GM12878 (cell line): ENCODE data around the gene SGCD. TPM values are rescaled to one million over a fixed set of nuclear protein-coding genes. Genes with fewer than 3 reads are reported as not detected.

Experiments
- ATAC-seq: fragments of 200-7000 bp; cut with Tn5 transposase; 3 replicates; pipeline ENCODE4 v1.9.1; 2020; ENCODE audit warnings: mild to moderate bottlenecking, moderate library complexity
- BruUV-seq: library from RNA; stranded (reverse); fragments of 400-500 nt; replicated peaks from 2 replicates; lab custom pipeline; 2021; lab: Mats Ljungman, UMichigan
- CTCF ChIA-PET: fragments of 300-600 bp; sonication (Branson Sonifier 250); formaldehyde crosslinking; extraction: SDS; loops from one replicate; lab custom pipeline; 2021; ENCODE audit warnings: inconsistent platforms; lab: Yijun Ruan, JAX
- POLR2A ChIA-PET: fragments of 350-600 bp; formaldehyde crosslinking; extraction: SDS; loops from one replicate; lab custom pipeline; 2021; ENCODE audit warnings: inconsistent platforms; lab: Charles Lee
- RAD21 ChIA-PET: fragments of 300-600 bp; sonication (Branson Sonifier 250); formaldehyde crosslinking; loops from one replicate; lab custom pipeline; 2023; ENCODE audit warnings: antibody characterized with exemption; ENCODE audit not compliant: unreplicated experiment; lab: Charles Lee
- SMC1A ChIA-PET: fragments of 300-600 bp; sonication (Branson Sonifier 250); formaldehyde crosslinking; loops from one replicate; lab custom pipeline; 2023; ENCODE audit not compliant: unreplicated experiment, uncharacterized antibody; lab: Charles Lee
- DNase-seq: peaks from one replicate; pipeline ENCODE4 v3.0.0-alpha.2; 2011; ENCODE audit warnings: low read depth, low spot score
- FAIRE-seq: peaks from 3 replicates; lab custom pipeline; 2011; peaks lifted over from hg19 to GRCh38; lab: Jason Lieb, UNC
- H2AFZ ChIP-seq: 2 replicates; pipeline ENCODE4 v1.6.0; 2011; ENCODE audit warnings: low read depth, low read length, control low read depth; ENCODE audit not compliant: control insufficient read depth
- H3K27ac ChIP-seq: 2 replicates; pipeline ENCODE4 v1.5.1; 2011; ENCODE audit warnings: control low read depth; ENCODE audit not compliant: control insufficient read depth, insufficient read depth
- H3K27me3 ChIP-seq, 2 experiments: replicated peaks in 1 of 2; 2 replicates each; pipeline versions ENCODE4 v1.6.0 to v1.6.1; 2011; ENCODE audit warnings: low read length in 1 of 2; ENCODE audit not compliant: control insufficient read depth in 2 of 2, insufficient read depth in 2 of 2
- H3K36me3 ChIP-seq, 2 experiments: 2 replicates each; pipeline ENCODE4 v1.5.1; 2011; ENCODE audit warnings: low read length in 1 of 2; ENCODE audit not compliant: control insufficient read depth in 2 of 2, insufficient read depth in 2 of 2
- H3K4me1 ChIP-seq: 2 replicates; pipeline ENCODE4 v1.6.1; 2011; ENCODE audit warnings: mild to moderate bottlenecking, low read length, moderate library complexity, mixed read lengths; ENCODE audit not compliant: control insufficient read depth, insufficient read depth
- H3K4me2 ChIP-seq: 2 replicates; pipeline ENCODE4 v1.6.0; 2011; ENCODE audit warnings: control low read depth; ENCODE audit not compliant: control insufficient read depth, insufficient read depth
- H3K4me3 ChIP-seq: fragments of 200-600 bp; sonication (generic); 2 replicates; pipeline ENCODE4 v1.5.1; 2016
- H3K79me2 ChIP-seq: 2 replicates; pipeline ENCODE4 v1.6.0; 2011; ENCODE audit warnings: low read length; ENCODE audit not compliant: control insufficient read depth, insufficient read depth
- H3K9ac ChIP-seq: 2 replicates; pipeline ENCODE4 v1.8.0; 2011; ENCODE audit warnings: low read length, control low read depth, mixed read lengths; ENCODE audit not compliant: control insufficient read depth, insufficient read depth
- H3K9me3 ChIP-seq: replicated peaks from 3 replicates; pipeline ENCODE4 v1.5.1; 2011; ENCODE audit warnings: mild to moderate bottlenecking, low read length; ENCODE audit not compliant: control insufficient read depth, insufficient read depth
- H4K20me1 ChIP-seq: 2 replicates; pipeline ENCODE4 v1.6.0; 2011; ENCODE audit not compliant: control insufficient read depth, insufficient read depth
- CREB1 ChIP-seq: IDR thresholded peaks from 2 replicates; pipeline ENCODE4 v1.6.1; 2012; ENCODE audit warnings: low read depth, mild to moderate bottlenecking, inconsistent platforms
- CUX1 ChIP-seq: IDR thresholded peaks from 2 replicates; pipeline ENCODE4 v1.6.1; 2012; ENCODE audit warnings: improper control_type of control experiment, low read depth, low read length; ENCODE audit not compliant: insufficient replicate concordance
- EP300 ChIP-seq, 2 experiments: fragments of 150-350 bp in 1 of 2; IDR thresholded peaks; 2 replicates each; pipeline ENCODE4 v1.6.1; 2011 to 2012; ENCODE audit warnings: low read depth in 2 of 2, low read length in 2 of 2, borderline replicate concordance in 1 of 2, improper control_type of control experiment in 1 of 2, inconsistent platforms in 1 of 2; ENCODE audit not compliant: control insufficient read depth in 1 of 2
- IRF4 ChIP-seq: IDR thresholded peaks from 2 replicates; pipeline ENCODE4 v1.6.1; 2011; ENCODE audit warnings: low read depth, low read length
- MAX ChIP-seq: IDR thresholded peaks from 2 replicates; pipeline ENCODE4 v1.6.1; 2012; ENCODE audit warnings: low read depth, low read length, improper control_type of control experiment
- MEF2B ChIP-seq: fragments of 450-650 bp; IDR thresholded peaks from 2 replicates; pipeline ENCODE4 v1.6.1; 2018; ENCODE audit warnings: mild to moderate bottlenecking, moderate library complexity; ENCODE audit not compliant: partially characterized antibody, poor library complexity, severe bottlenecking
- MTA2 ChIP-seq: fragments of 450-650 bp; IDR thresholded peaks from 2 replicates; pipeline ENCODE4 v1.6.1; 2016; ENCODE audit warnings: low read depth, mild to moderate bottlenecking, moderate library complexity
- NKRF ChIP-seq: fragments of 450-650 bp; conservative IDR thresholded peaks from 2 replicates; pipeline ENCODE4 v1.6.1; 2017; ENCODE audit warnings: mild to moderate bottlenecking, moderate library complexity
- POLR2AphosphoS5 ChIP-seq: IDR thresholded peaks from 2 replicates; pipeline ENCODE4 v1.6.1; 2011; ENCODE audit warnings: mild to moderate bottlenecking, low read length, inconsistent platforms
- RFX5 ChIP-seq: IDR thresholded peaks from 2 replicates; pipeline ENCODE4 v1.6.1; 2011; ENCODE audit warnings: low read depth, low read length, improper control_type of control experiment
- STAT3 ChIP-seq: IDR thresholded peaks from 2 replicates; pipeline ENCODE4 v1.6.1; 2011; ENCODE audit warnings: low read depth, low read length, improper control_type of control experiment
- TBL1XR1 ChIP-seq: IDR thresholded peaks from 2 replicates; pipeline ENCODE4 v1.6.1; 2012; ENCODE audit warnings: low read depth, low read length, improper control_type of control experiment
- TCF7 ChIP-seq: IDR thresholded peaks from 2 replicates; pipeline ENCODE4 v1.6.1; 2014; ENCODE audit warnings: antibody characterized with exemption, borderline replicate concordance
- YBX1 ChIP-seq: fragments of 450-650 bp; IDR thresholded peaks from 2 replicates; pipeline ENCODE4 v1.6.1; 2016; ENCODE audit warnings: antibody characterized with exemption
- YY1 ChIP-seq: IDR thresholded peaks from 2 replicates; pipeline ENCODE4 v1.6.1; 2011; ENCODE audit warnings: low read depth, mild to moderate bottlenecking, low read length
- ZBED1 ChIP-seq: IDR thresholded peaks from 2 replicates; pipeline ENCODE4 v1.6.1; 2016; ENCODE audit warnings: borderline replicate concordance
- WGBS: methylation state at CpG from one replicate; pipeline ENCODE4 v1.1.6; 2016; ENCODE audit warnings: low lambda C conversion rate; ENCODE audit not compliant: insufficient replicate concordance, insufficient coverage; ENCODE audit errors: missing lambda C conversion rate; 5-methylcytosine and 5-hydroxymethylcytosine counted together
- in situ Hi-C: fragments of 300-500 bp; cut with MboI; formaldehyde crosslinking; loops from 9 replicates; pipeline ENCODE4 v1.14.3; 2018; ENCODE audit warnings: mixed read lengths
- intact Hi-C: fragments of 100-400 bp; cut with micrococcal nuclease; formaldehyde crosslinking; loops from one replicate; pipeline ENCODE4 v1.14.2; 2022; ENCODE audit not compliant: unreplicated experiment
- polyA plus RNA-seq, 11 experiments: library from polyadenylated mRNA; depleted of rRNA in 4 of 11; unstranded in 6 of 11; stranded (reverse) in 5 of 11; fragments of >200 nt; fragmentation: Nextera tagmentation in 4 of 11; fragmentation: Illumina TruSeq in 1 of 11; extraction: Ambion mirVana in 4 of 11; extraction: Trizol in 1 of 11; gene quantifications; 1 replicate in 1 of 11; 2 replicates in 10 of 11; pipeline versions ENCODE4 v1.2.1 to v1.2.3, GENCODE V29; 2011 to 2016; ENCODE audit warnings: inconsistent platforms in 2 of 11, missing spikeins in 2 of 11, low read depth in 1 of 11
- total RNA-seq, 4 experiments: library from RNA; depleted of rRNA in 3 of 4; stranded (reverse); fragments of >200 nt in 3 of 4; fragmentation: Illumina TruSeq in 1 of 4; extraction: Trizol in 1 of 4; gene quantifications; 2 replicates each; pipeline versions ENCODE4 v1.2.1 to v1.2.3, GENCODE V29; 2013 to 2021

SGCD gene
- total and polyA plus RNA-seq, 10 of the 15 experiments (the other 5 are each of a cell fraction or from before 2014, with no cell fraction given): 0.06 TPM; not detected in 9

GRCh38 chr5:156758011-156758791 lies 431.2 kb downstream of the SGCD start (continued):
- TF ChIP-seq TBL1XR1: no peak
- no peak for TF ChIP-seq YBX1
- TF ChIP-seq MTA2: no peak
- no peak for TF ChIP-seq MEF2B
- TF ChIP-seq CUX1: no peak

GRCh38 chr5:156759156-156759555 lies 432.2 kb downstream of the SGCD start:
- Histone ChIP-seq H2AFZ (no peak overlapping the region), H3K9me3 (no peaks in the 10 kb centered on the region), H3K4me2 (no peak overlapping the region), H3K4me3 (no peak overlapping the region), H3K9ac (no peak overlapping the region), H3K4me1 (no peaks in the 10 kb centered on the region), H4K20me1 (no peaks in the 10 kb centered on the region), H3K36me3 (no peaks in the 10 kb centered on the region), H3K27me3 (no peaks in the 10 kb centered on the region), H3K79me2 (no peaks in the 10 kb centered on the region), H3K27ac (no peak overlapping the region)
- DNase-seq (no peak), ATAC-seq (no peak), FAIRE-seq (no peak)
- no TSS peak for BruUV-seq
- ChIA-PET SMC1A (interaction anchor here (1.4 kb wide), 1 partner anchor 8 kb away, joined by 3 read pairs; no protein-coding TSS in a partner anchor), RAD21 (no interaction called here), CTCF (no interaction called here), POLR2A (no interaction called here)
- 39% methylated on average over 11 of the region's 11 CpGs for WGBS
- intact Hi-C loops (no loop called here), in situ Hi-C loops (no loop called here)
- no peak for TF ChIP-seq YY1
- TF ChIP-seq RFX5: no peak
- TF ChIP-seq STAT3: no peak
- TF ChIP-seq IRF4: no peak
- no peak for TF ChIP-seq TCF7
- TF ChIP-seq NKRF: no peak
- no peak for TF ChIP-seq MAX
- no peak for TF ChIP-seq EP300 (IDR thresholded peaks at IDR 0.05; ENCODE audit: borderline replicate concordance in 1 of 2, control insufficient read depth in 1 of 2, low read depth in 2 of 2, low read length in 2 of 2)
- no peak for TF ChIP-seq POLR2AphosphoS5
- no peak for TF ChIP-seq CREB1
- TF ChIP-seq ZBED1: no peak
